ENCODE measurements around the gene WNK2.

WNK2 gene

DNA sequence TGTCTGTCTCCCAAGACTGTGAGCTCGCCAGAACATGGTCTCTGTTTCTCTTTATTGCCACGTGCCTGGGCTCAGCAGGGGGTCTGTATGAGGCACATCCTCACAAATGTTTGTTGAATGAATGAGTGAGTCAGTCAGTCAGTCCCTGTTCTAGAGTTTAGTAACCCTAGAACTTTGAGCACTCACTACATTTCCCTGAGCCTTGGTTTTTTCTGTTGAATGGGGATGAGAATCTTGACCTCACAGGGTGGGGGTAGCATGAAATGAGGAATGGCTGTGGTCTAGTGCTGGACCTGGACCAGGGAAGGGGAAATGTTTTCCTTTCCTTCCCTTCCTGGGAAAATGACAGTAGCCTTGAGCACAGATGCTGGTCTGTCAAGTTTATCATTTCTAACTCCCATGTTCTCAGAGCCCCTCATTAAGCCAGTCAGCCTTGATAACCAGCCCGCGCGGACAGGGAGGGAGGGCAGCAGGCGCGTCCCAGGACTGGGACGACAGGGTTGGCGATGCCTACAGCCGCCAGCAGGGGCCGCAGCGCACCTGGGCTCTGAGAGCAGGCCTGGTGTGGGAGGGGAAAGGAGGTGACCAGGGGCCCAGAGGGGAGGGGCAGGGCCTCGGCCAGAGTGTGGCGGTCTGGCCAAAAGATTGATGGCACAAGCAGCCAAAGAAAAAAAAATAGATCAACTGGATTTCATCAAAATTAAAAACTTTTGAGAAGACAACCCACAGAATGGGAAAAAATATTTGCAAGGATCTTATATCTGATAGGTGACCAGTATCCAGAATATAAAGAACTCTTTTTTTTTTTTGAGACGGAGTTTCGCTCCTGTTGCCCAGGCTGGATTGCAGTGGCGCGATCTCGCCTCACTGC lies 24.1 kb upstream of the WNK2 start (continued):
- TF ChIP-seq ZBTB21 (tag by site-specific recombination; IDR thresholded peaks at IDR 0.05) (no peak), SP3 (tag by site-specific recombination; IDR thresholded peaks at IDR 0.05) (peak; percentile 41; the same call in 1 of the 2 replicates), ZNF707 (tag by site-specific recombination; IDR thresholded peaks at IDR 0.05) (no peak), ZNF830 (tag by site-specific recombination; IDR thresholded peaks at IDR 0.05; ENCODE audit: low read depth) (no peak), ZNF626 (tag by site-specific recombination; IDR thresholded peaks at IDR 0.05) (no peak), ZNF560 (tag by site-specific recombination; IDR thresholded peaks at IDR 0.05; ENCODE audit: borderline replicate concordance) (no peak), ZNF302 (tag by site-specific recombination; IDR thresholded peaks at IDR 0.05; ENCODE audit: low read depth) (no peak), ZNF510 (tag by site-specific recombination; IDR thresholded peaks at IDR 0.05; ENCODE audit: insufficient replicate concordance) (no peak), SCRT1 (tag by site-specific recombination; IDR thresholded peaks at IDR 0.05; ENCODE audit: borderline replicate concordance) (no peak), ZSCAN23 (tag by site-specific recombination; IDR thresholded peaks at IDR 0.05) (no peak)
- TF ChIP-seq, protein P1, sequence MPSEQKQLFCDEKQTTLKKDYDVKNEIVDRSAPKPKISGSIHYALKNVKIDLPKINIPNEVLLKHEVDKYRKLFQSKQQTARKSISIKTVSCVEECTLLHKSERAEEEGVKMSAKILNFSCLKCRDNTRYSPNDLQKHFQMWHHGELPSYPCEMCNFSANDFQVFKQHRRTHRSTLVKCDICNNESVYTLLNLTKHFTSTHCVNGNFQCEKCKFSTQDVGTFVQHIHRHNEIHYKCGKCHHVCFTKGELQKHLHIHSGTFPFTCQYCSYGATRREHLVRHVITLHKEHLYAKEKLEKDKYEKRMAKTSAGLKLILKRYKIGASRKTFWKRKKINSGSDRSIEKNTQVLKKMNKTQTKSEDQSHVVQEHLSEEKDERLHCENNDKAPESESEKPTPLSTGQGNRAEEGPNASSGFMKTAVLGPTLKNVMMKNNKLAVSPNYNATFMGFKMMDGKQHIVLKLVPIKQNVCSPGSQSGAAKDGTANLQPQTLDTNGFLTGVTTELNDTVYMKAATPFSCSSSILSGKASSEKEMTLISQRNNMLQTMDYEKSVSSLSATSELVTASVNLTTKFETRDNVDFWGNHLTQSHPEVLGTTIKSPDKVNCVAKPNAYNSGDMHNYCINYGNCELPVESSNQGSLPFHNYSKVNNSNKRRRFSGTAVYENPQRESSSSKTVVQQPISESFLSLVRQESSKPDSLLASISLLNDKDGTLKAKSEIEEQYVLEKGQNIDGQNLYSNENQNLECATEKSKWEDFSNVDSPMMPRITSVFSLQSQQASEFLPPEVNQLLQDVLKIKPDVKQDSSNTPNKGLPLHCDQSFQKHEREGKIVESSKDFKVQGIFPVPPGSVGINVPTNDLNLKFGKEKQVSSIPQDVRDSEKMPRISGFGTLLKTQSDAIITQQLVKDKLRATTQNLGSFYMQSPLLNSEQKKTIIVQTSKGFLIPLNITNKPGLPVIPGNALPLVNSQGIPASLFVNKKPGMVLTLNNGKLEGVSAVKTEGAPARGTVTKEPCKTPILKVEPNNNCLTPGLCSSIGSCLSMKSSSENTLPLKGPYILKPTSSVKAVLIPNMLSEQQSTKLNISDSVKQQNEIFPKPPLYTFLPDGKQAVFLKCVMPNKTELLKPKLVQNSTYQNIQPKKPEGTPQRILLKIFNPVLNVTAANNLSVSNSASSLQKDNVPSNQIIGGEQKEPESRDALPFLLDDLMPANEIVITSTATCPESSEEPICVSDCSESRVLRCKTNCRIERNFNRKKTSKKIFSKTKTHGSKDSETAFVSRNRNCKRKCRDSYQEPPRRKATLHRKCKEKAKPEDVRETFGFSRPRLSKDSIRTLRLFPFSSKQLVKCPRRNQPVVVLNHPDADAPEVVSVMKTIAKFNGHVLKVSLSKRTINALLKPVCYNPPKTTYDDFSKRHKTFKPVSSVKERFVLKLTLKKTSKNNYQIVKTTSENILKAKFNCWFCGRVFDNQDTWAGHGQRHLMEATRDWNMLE (tag by site-specific recombination; conservative IDR thresholded peaks at IDR 0.05; ENCODE audit: low read depth): no peak
- TF ChIP-seq, protein P2, sequence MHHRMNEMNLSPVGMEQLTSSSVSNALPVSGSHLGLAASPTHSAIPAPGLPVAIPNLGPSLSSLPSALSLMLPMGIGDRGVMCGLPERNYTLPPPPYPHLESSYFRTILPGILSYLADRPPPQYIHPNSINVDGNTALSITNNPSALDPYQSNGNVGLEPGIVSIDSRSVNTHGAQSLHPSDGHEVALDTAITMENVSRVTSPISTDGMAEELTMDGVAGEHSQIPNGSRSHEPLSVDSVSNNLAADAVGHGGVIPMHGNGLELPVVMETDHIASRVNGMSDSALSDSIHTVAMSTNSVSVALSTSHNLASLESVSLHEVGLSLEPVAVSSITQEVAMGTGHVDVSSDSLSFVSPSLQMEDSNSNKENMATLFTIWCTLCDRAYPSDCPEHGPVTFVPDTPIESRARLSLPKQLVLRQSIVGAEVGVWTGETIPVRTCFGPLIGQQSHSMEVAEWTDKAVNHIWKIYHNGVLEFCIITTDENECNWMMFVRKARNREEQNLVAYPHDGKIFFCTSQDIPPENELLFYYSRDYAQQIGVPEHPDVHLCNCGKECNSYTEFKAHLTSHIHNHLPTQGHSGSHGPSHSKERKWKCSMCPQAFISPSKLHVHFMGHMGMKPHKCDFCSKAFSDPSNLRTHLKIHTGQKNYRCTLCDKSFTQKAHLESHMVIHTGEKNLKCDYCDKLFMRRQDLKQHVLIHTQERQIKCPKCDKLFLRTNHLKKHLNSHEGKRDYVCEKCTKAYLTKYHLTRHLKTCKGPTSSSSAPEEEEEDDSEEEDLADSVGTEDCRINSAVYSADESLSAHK (tag by site-specific recombination; IDR thresholded peaks at IDR 0.05): no peak
- TF ChIP-seq, protein P3, sequence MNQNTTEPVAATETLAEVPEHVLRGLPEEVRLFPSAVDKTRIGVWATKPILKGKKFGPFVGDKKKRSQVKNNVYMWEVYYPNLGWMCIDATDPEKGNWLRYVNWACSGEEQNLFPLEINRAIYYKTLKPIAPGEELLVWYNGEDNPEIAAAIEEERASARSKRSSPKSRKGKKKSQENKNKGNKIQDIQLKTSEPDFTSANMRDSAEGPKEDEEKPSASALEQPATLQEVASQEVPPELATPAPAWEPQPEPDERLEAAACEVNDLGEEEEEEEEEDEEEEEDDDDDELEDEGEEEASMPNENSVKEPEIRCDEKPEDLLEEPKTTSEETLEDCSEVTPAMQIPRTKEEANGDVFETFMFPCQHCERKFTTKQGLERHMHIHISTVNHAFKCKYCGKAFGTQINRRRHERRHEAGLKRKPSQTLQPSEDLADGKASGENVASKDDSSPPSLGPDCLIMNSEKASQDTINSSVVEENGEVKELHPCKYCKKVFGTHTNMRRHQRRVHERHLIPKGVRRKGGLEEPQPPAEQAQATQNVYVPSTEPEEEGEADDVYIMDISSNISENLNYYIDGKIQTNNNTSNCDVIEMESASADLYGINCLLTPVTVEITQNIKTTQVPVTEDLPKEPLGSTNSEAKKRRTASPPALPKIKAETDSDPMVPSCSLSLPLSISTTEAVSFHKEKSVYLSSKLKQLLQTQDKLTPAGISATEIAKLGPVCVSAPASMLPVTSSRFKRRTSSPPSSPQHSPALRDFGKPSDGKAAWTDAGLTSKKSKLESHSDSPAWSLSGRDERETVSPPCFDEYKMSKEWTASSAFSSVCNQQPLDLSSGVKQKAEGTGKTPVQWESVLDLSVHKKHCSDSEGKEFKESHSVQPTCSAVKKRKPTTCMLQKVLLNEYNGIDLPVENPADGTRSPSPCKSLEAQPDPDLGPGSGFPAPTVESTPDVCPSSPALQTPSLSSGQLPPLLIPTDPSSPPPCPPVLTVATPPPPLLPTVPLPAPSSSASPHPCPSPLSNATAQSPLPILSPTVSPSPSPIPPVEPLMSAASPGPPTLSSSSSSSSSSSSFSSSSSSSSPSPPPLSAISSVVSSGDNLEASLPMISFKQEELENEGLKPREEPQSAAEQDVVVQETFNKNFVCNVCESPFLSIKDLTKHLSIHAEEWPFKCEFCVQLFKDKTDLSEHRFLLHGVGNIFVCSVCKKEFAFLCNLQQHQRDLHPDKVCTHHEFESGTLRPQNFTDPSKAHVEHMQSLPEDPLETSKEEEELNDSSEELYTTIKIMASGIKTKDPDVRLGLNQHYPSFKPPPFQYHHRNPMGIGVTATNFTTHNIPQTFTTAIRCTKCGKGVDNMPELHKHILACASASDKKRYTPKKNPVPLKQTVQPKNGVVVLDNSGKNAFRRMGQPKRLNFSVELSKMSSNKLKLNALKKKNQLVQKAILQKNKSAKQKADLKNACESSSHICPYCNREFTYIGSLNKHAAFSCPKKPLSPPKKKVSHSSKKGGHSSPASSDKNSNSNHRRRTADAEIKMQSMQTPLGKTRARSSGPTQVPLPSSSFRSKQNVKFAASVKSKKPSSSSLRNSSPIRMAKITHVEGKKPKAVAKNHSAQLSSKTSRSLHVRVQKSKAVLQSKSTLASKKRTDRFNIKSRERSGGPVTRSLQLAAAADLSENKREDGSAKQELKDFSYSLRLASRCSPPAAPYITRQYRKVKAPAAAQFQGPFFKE (tag by site-specific recombination; IDR thresholded peaks at IDR 0.05; ENCODE audit: borderline replicate concordance): no peak
- TF ChIP-seq, protein P4, sequence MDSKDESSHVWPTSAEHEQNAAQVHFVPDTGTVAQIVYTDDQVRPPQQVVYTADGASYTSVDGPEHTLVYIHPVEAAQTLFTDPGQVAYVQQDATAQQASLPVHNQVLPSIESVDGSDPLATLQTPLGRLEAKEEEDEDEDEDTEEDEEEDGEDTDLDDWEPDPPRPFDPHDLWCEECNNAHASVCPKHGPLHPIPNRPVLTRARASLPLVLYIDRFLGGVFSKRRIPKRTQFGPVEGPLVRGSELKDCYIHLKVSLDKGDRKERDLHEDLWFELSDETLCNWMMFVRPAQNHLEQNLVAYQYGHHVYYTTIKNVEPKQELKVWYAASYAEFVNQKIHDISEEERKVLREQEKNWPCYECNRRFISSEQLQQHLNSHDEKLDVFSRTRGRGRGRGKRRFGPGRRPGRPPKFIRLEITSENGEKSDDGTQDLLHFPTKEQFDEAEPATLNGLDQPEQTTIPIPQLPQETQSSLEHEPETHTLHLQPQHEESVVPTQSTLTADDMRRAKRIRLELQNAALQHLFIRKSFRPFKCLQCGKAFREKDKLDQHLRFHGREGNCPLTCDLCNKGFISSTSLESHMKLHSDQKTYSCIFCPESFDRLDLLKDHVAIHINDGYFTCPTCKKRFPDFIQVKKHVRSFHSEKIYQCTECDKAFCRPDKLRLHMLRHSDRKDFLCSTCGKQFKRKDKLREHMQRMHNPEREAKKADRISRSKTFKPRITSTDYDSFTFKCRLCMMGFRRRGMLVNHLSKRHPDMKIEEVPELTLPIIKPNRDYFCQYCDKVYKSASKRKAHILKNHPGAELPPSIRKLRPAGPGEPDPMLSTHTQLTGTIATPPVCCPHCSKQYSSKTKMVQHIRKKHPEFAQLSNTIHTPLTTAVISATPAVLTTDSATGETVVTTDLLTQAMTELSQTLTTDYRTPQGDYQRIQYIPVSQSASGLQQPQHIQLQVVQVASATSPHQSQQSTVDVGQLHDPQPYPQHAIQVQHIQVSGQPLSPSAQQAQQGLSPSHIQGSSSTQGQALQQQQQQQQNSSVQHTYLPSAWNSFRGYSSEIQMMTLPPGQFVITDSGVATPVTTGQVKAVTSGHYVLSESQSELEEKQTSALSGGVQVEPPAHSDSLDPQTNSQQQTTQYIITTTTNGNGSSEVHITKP (tag by site-specific recombination; IDR thresholded peaks at IDR 0.05): 0 out of 2 replicates have a peak, but pooled peaks have one; percentile 13
- TF ChIP-seq, protein P5, sequence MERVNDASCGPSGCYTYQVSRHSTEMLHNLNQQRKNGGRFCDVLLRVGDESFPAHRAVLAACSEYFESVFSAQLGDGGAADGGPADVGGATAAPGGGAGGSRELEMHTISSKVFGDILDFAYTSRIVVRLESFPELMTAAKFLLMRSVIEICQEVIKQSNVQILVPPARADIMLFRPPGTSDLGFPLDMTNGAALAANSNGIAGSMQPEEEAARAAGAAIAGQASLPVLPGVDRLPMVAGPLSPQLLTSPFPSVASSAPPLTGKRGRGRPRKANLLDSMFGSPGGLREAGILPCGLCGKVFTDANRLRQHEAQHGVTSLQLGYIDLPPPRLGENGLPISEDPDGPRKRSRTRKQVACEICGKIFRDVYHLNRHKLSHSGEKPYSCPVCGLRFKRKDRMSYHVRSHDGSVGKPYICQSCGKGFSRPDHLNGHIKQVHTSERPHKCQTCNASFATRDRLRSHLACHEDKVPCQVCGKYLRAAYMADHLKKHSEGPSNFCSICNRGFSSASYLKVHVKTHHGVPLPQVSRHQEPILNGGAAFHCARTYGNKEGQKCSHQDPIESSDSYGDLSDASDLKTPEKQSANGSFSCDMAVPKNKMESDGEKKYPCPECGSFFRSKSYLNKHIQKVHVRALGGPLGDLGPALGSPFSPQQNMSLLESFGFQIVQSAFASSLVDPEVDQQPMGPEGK (tag by site-specific recombination; IDR thresholded peaks at IDR 0.05): peak; percentile 66; the same call in 1 of the 2 replicates
- TF ChIP-seq, protein P6, sequence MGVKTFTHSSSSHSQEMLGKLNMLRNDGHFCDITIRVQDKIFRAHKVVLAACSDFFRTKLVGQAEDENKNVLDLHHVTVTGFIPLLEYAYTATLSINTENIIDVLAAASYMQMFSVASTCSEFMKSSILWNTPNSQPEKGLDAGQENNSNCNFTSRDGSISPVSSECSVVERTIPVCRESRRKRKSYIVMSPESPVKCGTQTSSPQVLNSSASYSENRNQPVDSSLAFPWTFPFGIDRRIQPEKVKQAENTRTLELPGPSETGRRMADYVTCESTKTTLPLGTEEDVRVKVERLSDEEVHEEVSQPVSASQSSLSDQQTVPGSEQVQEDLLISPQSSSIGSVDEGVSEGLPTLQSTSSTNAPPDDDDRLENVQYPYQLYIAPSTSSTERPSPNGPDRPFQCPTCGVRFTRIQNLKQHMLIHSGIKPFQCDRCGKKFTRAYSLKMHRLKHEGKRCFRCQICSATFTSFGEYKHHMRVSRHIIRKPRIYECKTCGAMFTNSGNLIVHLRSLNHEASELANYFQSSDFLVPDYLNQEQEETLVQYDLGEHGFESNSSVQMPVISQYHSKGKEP (tag by site-specific recombination; IDR thresholded peaks at IDR 0.05): no peak

All from HEK293 (cell line).